HG02970 (cell line): ENCODE measurements around the gene CDR2L.
"Not testable (repeated sequence)": the region's sequence is repeated elsewhere in the genome, so short reads cannot be mapped to it uniquely, and the experiment has no call there.

Experiments used
- ATAC-seq: cut with Tn5 transposase; IDR thresholded peaks from one replicate; pipeline ENCODE4 v1.9.1; 2021; ENCODE audit warnings: mild to moderate bottlenecking, moderate library complexity, moderate number of reproducible peaks; ENCODE audit not compliant: unreplicated experiment, low FRiP score

Gene CDR2L

GRCh38 chr17:75034236-75034908, 46.9 kb downstream of the CDR2L start:
- peak; percentile 61 for ATAC-seq

- no peak for ATAC-seq
These were observed 49.3 kb downstream of the CDR2L start for GRCh38 chr17:75036643-75037268.

GRCh38 chr17:75039238-75039637, 51.8 kb downstream of the CDR2L start:
- no peak for ATAC-seq

GRCh38 chr17:75041656-75042280, 54.3 kb downstream of the CDR2L start:
- no peak for ATAC-seq

GRCh38 chr17:75043789-75044188, 56.4 kb downstream of the CDR2L start:
- not testable (repeated sequence) for ATAC-seq

GRCh38 chr17:75044716-75045115, 57.3 kb downstream of the CDR2L start:
- no peak for ATAC-seq

GRCh38 chr17:75045946-75046406, 58.5 kb downstream of the CDR2L start:
- not testable (repeated sequence) for ATAC-seq

- peak; percentile 92 for ATAC-seq
These were observed 59.2 kb downstream of the CDR2L start, which contains the start of the genes ATP5PD and KCTD2 for GRCh38 chr17:75046407-75047289. Gene ATP5PD (minus strand): TSS chr17:75046969. CDS start chr17:75042650, 4,319 bp downstream. Gene KCTD2 (plus strand): TSS chr17:75047225. CDS start chr17:75047251, 26 bp downstream.

- peak; percentile 13 for ATAC-seq
These were observed 60.1 kb downstream of the CDR2L start for GRCh38 chr17:75047398-75048098.

GRCh38 chr17:75048249-75048878, 60.9 kb downstream of the CDR2L start:
- no peak for ATAC-seq

- ATAC-seq, result no peak
These were observed 61.6 kb downstream of the CDR2L start for GRCh38 chr17:75049057-75049456.

- no peak for ATAC-seq
These were observed 62.3 kb downstream of the CDR2L start for GRCh38 chr17:75049706-75050105.

GRCh38 chr17:75051941-75052340, 64.5 kb downstream of the CDR2L start:
- ATAC-seq, result no peak
